WTC11 (cell line): ENCODE data around the gene FBXO24. TPM values are rescaled to one million over a fixed set of nuclear protein-coding genes. Genes with fewer than 3 reads are reported as not detected.
A peak's percentile ranks its signal among the peaks of the same experiment; 100 is the strongest.

Experiments used
- ATAC-seq: fragments of 200-7000 bp; cut with Tn5 transposase; 2 replicates; pipeline ENCODE4 v1.10.0; 2021; ENCODE audit warnings: mild to moderate bottlenecking, moderate library complexity
- CTCF ChIA-PET: fragments of 300-600 bp; sonication (Branson Sonifier 250); formaldehyde crosslinking; loops from one replicate; lab custom pipeline; 2021; ENCODE audit warnings: antibody characterized with exemption; lab: Charles Lee
- POLR2A ChIA-PET: fragments of 350-600 bp; sonication (Branson Sonifier 250); formaldehyde crosslinking; loops from one replicate; lab custom pipeline; 2021; ENCODE audit warnings: antibody characterized with exemption; lab: Charles Lee
- DNase-seq: peaks from one replicate; pipeline ENCODE4 v3.0.0; 2021; ENCODE audit warnings: low spot score
- H3K27ac Mint-ChIP-seq: 2 replicates; pipeline ENCODE4 v1.8.0; 2021; ENCODE audit warnings: mixed read lengths
- H3K27me3 Mint-ChIP-seq: 2 replicates; pipeline ENCODE4 v1.8.0; 2021; ENCODE audit warnings: low read depth, mild to moderate bottlenecking, moderate library complexity, mixed read lengths
- H3K36me3 Mint-ChIP-seq: 2 replicates; pipeline ENCODE4 v1.8.0; 2021; ENCODE audit warnings: mixed read lengths
- H3K4me1 Mint-ChIP-seq: 2 replicates; pipeline ENCODE4 v1.8.0; 2022; ENCODE audit warnings: mixed read lengths
- H3K4me3 Mint-ChIP-seq: 2 replicates; pipeline ENCODE4 v1.8.0; 2021; ENCODE audit warnings: mild to moderate bottlenecking, moderate library complexity, mixed read lengths
- H3K9me3 Mint-ChIP-seq: 2 replicates; pipeline ENCODE4 v1.8.0; 2021; ENCODE audit warnings: mixed read lengths
- AFF4 ChIP-seq: sonication (generic); formaldehyde crosslinking; IDR thresholded peaks from 2 replicates; pipeline ENCODE4 v1.8.1; 2023; ENCODE audit warnings: mild to moderate bottlenecking, missing genetic modification reagents, borderline replicate concordance
- ATF2 ChIP-seq: sonication (generic); formaldehyde crosslinking; IDR thresholded peaks from 2 replicates; pipeline ENCODE4 v1.8.1; 2022; ENCODE audit warnings: low read depth, missing genetic modification reagents, borderline replicate concordance
- CREM ChIP-seq: sonication (generic); formaldehyde crosslinking; IDR thresholded peaks from 2 replicates; pipeline ENCODE4 v1.8.1; 2022; ENCODE audit warnings: mild to moderate bottlenecking, missing genetic modification reagents, moderate library complexity
- EMX1 ChIP-seq: fragments of 250-450 bp; sonication (Bioruptor Pico); IDR thresholded peaks from 2 replicates; pipeline ENCODE4 v1.8.0; 2021; ENCODE audit warnings: mild to moderate bottlenecking
- ESRRA ChIP-seq: sonication (generic); formaldehyde crosslinking; IDR thresholded peaks from 2 replicates; pipeline ENCODE4 v1.8.1; 2022; ENCODE audit warnings: mild to moderate bottlenecking, missing genetic modification reagents, borderline replicate concordance
- ETV6 ChIP-seq: sonication (generic); formaldehyde crosslinking; IDR thresholded peaks from 2 replicates; pipeline ENCODE4 v1.8.1; 2022; ENCODE audit warnings: mild to moderate bottlenecking, missing genetic modification reagents
- IRF1 ChIP-seq: sonication (generic); formaldehyde crosslinking; IDR thresholded peaks from 2 replicates; pipeline ENCODE4 v1.8.0; 2023; ENCODE audit warnings: missing genetic modification reagents
- NFYB ChIP-seq: sonication (generic); formaldehyde crosslinking; conservative IDR thresholded peaks from 2 replicates; pipeline ENCODE4 v1.8.0; 2022; ENCODE audit warnings: low read depth, missing genetic modification reagents
- TEAD1 ChIP-seq: sonication (generic); formaldehyde crosslinking; IDR thresholded peaks from 2 replicates; pipeline ENCODE4 v1.8.0; 2022; ENCODE audit warnings: mild to moderate bottlenecking, missing genetic modification reagents
- ZNF121 ChIP-seq: sonication (generic); formaldehyde crosslinking; IDR thresholded peaks from 2 replicates; pipeline ENCODE4 v1.8.0; 2023; ENCODE audit warnings: missing genetic modification reagents
- total RNA-seq: library from RNA; stranded (reverse); gene quantifications from 3 replicates; pipeline ENCODE4 v1.2.3, GENCODE V29; 2021
- TF ChIP-seq, protein P1 (sequence below): fragments of 250-450 bp; sonication (Bioruptor Pico); IDR thresholded peaks from 2 replicates; pipeline ENCODE4 v1.9.0; 2021; ENCODE audit warnings: mild to moderate bottlenecking, borderline replicate concordance
- TF ChIP-seq, protein P2 (sequence below): sonication (generic); formaldehyde crosslinking; IDR thresholded peaks from 2 replicates; pipeline ENCODE4 v1.8.0; 2022; ENCODE audit warnings: mild to moderate bottlenecking, missing genetic modification reagents
- TF ChIP-seq, protein P3 (sequence below): fragments of 250-450 bp; sonication (Bioruptor Pico); IDR thresholded peaks from 2 replicates; pipeline ENCODE4 v1.8.0; 2021; ENCODE audit warnings: mild to moderate bottlenecking

FBXO24 gene
- total RNA-seq, 1 experiment from 2014 or later = 0.70 TPM

DNA sequence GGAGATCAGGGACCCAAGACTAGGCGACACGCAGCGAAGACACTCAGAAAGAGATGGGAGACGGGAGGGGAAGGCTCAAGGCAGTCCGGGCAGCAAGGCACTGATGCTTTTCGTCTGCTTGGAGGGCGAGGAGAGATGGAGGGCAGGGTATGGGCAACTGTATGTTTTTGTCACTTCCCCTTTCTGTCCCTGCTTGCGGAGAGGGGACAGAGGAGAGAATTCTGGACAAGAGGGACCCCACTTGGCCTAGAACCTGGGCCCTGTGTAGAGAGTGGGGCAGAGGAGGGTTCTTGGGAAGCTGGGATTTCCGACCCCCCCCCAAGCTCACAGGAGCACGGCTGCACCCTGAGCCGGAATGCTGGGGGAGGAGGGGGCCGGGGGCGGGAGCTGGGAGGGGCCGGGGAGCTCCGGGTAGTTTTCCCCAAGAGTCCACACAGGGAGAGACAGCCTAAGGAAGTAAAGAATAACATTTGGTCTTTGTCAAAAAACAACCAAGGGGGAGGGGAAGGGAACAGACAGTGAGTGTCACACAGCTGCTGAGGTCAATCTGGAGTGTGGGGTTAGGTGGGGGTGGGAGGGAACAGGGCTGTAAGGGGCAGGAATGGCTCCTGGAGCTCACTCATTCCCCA lies 2.0 kb upstream of the FBXO24 start (continued):
- TF ChIP-seq, protein P1, sequence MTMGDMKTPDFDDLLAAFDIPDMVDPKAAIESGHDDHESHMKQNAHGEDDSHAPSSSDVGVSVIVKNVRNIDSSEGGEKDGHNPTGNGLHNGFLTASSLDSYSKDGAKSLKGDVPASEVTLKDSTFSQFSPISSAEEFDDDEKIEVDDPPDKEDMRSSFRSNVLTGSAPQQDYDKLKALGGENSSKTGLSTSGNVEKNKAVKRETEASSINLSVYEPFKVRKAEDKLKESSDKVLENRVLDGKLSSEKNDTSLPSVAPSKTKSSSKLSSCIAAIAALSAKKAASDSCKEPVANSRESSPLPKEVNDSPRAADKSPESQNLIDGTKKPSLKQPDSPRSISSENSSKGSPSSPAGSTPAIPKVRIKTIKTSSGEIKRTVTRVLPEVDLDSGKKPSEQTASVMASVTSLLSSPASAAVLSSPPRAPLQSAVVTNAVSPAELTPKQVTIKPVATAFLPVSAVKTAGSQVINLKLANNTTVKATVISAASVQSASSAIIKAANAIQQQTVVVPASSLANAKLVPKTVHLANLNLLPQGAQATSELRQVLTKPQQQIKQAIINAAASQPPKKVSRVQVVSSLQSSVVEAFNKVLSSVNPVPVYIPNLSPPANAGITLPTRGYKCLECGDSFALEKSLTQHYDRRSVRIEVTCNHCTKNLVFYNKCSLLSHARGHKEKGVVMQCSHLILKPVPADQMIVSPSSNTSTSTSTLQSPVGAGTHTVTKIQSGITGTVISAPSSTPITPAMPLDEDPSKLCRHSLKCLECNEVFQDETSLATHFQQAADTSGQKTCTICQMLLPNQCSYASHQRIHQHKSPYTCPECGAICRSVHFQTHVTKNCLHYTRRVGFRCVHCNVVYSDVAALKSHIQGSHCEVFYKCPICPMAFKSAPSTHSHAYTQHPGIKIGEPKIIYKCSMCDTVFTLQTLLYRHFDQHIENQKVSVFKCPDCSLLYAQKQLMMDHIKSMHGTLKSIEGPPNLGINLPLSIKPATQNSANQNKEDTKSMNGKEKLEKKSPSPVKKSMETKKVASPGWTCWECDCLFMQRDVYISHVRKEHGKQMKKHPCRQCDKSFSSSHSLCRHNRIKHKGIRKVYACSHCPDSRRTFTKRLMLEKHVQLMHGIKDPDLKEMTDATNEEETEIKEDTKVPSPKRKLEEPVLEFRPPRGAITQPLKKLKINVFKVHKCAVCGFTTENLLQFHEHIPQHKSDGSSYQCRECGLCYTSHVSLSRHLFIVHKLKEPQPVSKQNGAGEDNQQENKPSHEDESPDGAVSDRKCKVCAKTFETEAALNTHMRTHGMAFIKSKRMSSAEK = no peak

DNA sequence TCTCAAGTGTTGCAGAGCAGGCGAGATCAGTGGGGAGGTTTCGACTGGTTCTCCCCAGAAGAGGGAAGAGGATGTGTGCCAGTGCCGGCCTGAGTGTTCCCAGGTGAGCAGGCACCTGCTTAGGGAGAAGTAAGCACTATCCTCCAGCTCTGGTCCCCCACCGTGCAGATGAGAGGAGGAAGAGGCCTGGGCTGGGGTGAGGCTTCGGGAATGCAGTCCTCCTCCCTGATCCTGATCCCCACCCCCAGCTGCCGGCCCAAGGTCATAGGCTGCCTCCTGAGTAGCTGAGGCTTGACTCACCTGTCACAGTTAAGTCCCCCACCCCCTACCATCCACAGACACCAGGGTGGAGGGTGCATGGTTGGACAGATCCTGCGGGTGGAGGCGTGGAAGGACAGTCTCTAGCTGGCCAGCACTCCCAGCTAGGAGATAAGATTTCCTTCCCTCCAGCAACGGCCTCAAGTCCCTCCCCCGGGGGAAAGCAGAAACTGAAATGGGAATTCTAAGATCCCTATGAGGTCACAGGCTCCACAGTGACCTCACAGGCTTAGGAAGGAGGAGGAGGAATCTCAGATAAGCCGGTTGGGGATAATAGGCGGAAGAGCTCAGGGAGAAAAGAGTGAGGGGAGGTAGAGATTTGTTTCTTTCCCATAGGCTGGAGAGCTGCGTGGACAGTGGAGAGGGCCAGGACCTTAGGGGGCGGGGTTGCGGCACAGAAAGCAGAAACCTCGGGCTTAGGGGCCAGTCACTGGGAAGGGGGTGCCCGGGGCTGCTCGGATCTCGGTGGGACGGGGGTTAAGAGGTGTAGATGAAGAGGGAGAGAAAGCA lies 1.2 kb upstream of the FBXO24 start:
- TF ChIP-seq ETV6 (CRISPR knock-in tag) = peak; percentile 28; the same call in 1 of the 2 replicates
- no peak; the same call in 1 of the 2 replicates for TF ChIP-seq TEAD1 (CRISPR knock-in tag)
- TF ChIP-seq ESRRA = peak; percentile 58; the same call in 1 of the 2 replicates
- TF ChIP-seq, protein P2, sequence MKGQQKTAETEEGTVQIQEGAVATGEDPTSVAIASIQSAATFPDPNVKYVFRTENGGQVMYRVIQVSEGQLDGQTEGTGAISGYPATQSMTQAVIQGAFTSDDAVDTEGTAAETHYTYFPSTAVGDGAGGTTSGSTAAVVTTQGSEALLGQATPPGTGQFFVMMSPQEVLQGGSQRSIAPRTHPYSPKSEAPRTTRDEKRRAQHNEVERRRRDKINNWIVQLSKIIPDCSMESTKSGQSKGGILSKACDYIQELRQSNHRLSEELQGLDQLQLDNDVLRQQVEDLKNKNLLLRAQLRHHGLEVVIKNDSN = no peak
- TF ChIP-seq CREM (CRISPR knock-in tag) = peak; percentile 31; the same call in 1 of the 2 replicates
- Mint-ChIP-seq H3K4me3 (peak overlapping the region; percentile 99), H3K27ac (peak overlapping the region; percentile 100), H3K36me3 (no peaks in the 10 kb centered on the region), H3K27me3 (peaks cover 15% of the 10 kb centered on the region; the same call in 1 of the 2 replicates), H3K9me3 (no peaks in the 10 kb centered on the region), H3K4me1 (peaks cover 33% of the 10 kb centered on the region)
- DNase-seq = peak; percentile 64
- CTCF ChIA-PET = interaction anchor here (0.6 to 5.2 kb wide), 25 partner anchors 9 to 381 kb away, joined by 3 to 67 read pairs (median 9); partner anchors contain the start of genes EPHB4, MOSPD3, PCOLCE and POP7
- POLR2A ChIA-PET = interaction anchor here (0.5 to 3.9 kb wide), 12 partner anchors 12 to 305 kb away, joined by 3 to 60 read pairs (median 4); partner anchors contain the start of genes GNB2, MOSPD3, PCOLCE and POP7
- peak; percentile 1; the same call in 1 of the 2 replicates for ATAC-seq

DNA sequence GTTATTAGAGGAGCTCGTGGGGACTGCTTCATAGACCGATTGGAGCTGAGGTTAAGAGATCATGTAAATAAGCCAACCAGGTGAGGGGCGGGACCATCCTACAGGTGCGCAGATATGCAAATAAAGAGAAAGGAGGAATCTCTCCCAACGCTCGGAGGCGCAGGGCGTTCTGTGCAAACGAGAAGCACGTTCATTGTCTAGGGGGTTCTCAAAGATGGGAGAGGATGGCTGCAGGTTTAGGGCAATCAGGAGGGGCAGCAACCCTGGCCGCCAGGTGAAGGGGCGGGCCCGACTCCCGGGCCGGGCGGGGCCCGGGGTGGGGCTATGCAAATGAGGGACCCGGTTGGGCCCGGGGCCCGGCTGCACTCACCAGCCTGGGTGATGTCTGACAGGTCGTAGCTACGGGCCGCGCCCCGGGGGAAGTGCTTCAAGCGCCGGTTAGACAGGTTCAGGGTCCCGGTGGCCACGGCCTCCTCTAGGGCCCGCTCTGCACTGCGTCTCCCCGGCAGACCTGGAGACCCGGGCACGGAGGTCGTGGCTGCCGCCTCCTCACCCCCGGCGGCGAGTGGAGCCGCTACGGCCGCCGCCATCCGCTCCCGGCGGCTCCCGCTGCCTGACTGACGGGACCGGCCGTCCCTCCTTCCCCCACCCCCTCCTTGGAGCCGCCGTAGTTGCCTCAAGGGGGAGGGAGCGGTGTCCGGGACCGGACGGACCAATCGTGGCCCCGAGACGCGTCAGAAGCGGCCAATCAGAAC lies 440 bp upstream of the FBXO24 start, which contains the start of gene LRCH4:
Gene LRCH4 (minus strand): TSS at position 619 of the 755 bp plus-strand sequence. CDS start 29 bp downstream, at position 590.
- H3K9me3 Mint-ChIP-seq = no peaks in the 10 kb centered on the region
- peak within 1 kb of the TSS; percentile 99 for H3K4me3 Mint-ChIP-seq
- ATAC-seq (peak; percentile 12), DNase-seq (peak; percentile 74)
- no peaks in the 10 kb centered on the region for H3K36me3 Mint-ChIP-seq
- peaks cover 41% of the 10 kb centered on the region for H3K4me1 Mint-ChIP-seq
- peaks cover 23% of the 10 kb centered on the region for H3K27me3 Mint-ChIP-seq
- ChIA-PET CTCF (interaction anchor here (0.6 to 5.2 kb wide), 42 partner anchors 9 to 380 kb away, joined by 3 to 67 read pairs (median 5); partner anchors contain the start of genes ACTL6B, AGFG2, EPHB4 and MOSPD3), POLR2A (interaction anchor here (0.6 to 3.9 kb wide), 28 partner anchors 9 to 305 kb away, joined by 3 to 60 read pairs (median 5); partner anchors contain the start of genes AGFG2, EPHB4, GNB2 and MOSPD3)
- H3K27ac Mint-ChIP-seq = peak within 1 kb of the TSS; percentile 100
- TF ChIP-seq ATF2 (CRISPR knock-in tag) (no peak), ZNF121 (peak; percentile 41; the same call in 1 of the 2 replicates), ETV6 (CRISPR knock-in tag) (peak; percentile 68; the same call in 1 of the 2 replicates), IRF1 (CRISPR knock-in tag) (no peak), EMX1 (CRISPR knock-in tag) (no peak), AFF4 (CRISPR knock-in tag) (no peak), NFYB (CRISPR knock-in tag) (no peak)
- TF ChIP-seq, protein P3, sequence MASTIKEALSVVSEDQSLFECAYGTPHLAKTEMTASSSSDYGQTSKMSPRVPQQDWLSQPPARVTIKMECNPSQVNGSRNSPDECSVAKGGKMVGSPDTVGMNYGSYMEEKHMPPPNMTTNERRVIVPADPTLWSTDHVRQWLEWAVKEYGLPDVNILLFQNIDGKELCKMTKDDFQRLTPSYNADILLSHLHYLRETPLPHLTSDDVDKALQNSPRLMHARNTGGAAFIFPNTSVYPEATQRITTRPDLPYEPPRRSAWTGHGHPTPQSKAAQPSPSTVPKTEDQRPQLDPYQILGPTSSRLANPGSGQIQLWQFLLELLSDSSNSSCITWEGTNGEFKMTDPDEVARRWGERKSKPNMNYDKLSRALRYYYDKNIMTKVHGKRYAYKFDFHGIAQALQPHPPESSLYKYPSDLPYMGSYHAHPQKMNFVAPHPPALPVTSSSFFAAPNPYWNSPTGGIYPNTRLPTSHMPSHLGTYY (CRISPR knock-in tag) = no peak
